Osteoblast (primary cell): ENCODE data around the gene LMAN1L. TPM values are rescaled to one million over a fixed set of nuclear protein-coding genes. Genes with fewer than 3 reads are reported as not detected.

Experiments
- DNase-seq: peaks from one replicate; pipeline ENCODE4 v3.0.0; 2011; ENCODE audit warnings: low spot score, mixed read lengths; ENCODE audit not compliant: insufficient read length; ENCODE audit errors: missing footprints
- H2AFZ ChIP-seq: 2 replicates; pipeline ENCODE4 v1.6.0; 2011; ENCODE audit warnings: mild to moderate bottlenecking, low read length
- H3K27ac ChIP-seq: 2 replicates; pipeline ENCODE4 v1.5.1; 2011; ENCODE audit warnings: mild to moderate bottlenecking, low read depth, low read length, moderate library complexity
- H3K27me3 ChIP-seq: 2 replicates; pipeline ENCODE4 v1.6.0; 2012; ENCODE audit warnings: mild to moderate bottlenecking, control low read depth, inconsistent platforms, low read length, moderate library complexity; ENCODE audit not compliant: insufficient read depth
- H3K36me3 ChIP-seq: 2 replicates; pipeline ENCODE4 v1.5.1; 2011; ENCODE audit warnings: mild to moderate bottlenecking, low read length, control low read depth, moderate library complexity; ENCODE audit not compliant: insufficient read depth
- H3K4me1 ChIP-seq: 2 replicates; pipeline ENCODE4 v1.5.1; 2011; ENCODE audit warnings: mild to moderate bottlenecking, low read length, control low read depth, moderate library complexity; ENCODE audit not compliant: insufficient read depth
- H3K4me2 ChIP-seq: 2 replicates; pipeline ENCODE4 v1.6.0; 2011; ENCODE audit warnings: mild to moderate bottlenecking, low read length; ENCODE audit not compliant: insufficient read depth
- H3K4me3 ChIP-seq: fragments of 200-600 bp; sonication (generic); 3 replicates; pipeline ENCODE4 v1.5.1; 2012; ENCODE audit warnings: mild to moderate bottlenecking, low read length, inconsistent platforms; ENCODE audit not compliant: insufficient read depth
- H3K79me2 ChIP-seq: 2 replicates; pipeline ENCODE4 v1.6.0; 2012; ENCODE audit warnings: mild to moderate bottlenecking, low read length, control low read depth, inconsistent platforms; ENCODE audit not compliant: insufficient read depth
- H3K9me3 ChIP-seq: 2 replicates; pipeline ENCODE4 v1.5.1; 2011; ENCODE audit warnings: low read depth, low read length, control low read depth
- H4K20me1 ChIP-seq: 2 replicates; pipeline ENCODE4 v1.6.0; 2012; ENCODE audit warnings: mild to moderate bottlenecking, low read length, control low read depth; ENCODE audit not compliant: insufficient read depth
- total RNA-seq: library from RNA; depleted of rRNA; stranded (reverse); fragments of >200 nt; gene quantifications from 2 replicates; pipeline ENCODE4 v1.2.3, GENCODE V29; 2012
- TF ChIP-seq, protein P1 (sequence below): IDR thresholded peaks from 2 replicates; pipeline ENCODE4 v1.5.1; 2011; ENCODE audit warnings: mild to moderate bottlenecking, low read depth, low read length, moderate library complexity; ENCODE audit errors: extremely low read depth

Gene LMAN1L
- total RNA-seq, 1 donor: not detected

DNA sequence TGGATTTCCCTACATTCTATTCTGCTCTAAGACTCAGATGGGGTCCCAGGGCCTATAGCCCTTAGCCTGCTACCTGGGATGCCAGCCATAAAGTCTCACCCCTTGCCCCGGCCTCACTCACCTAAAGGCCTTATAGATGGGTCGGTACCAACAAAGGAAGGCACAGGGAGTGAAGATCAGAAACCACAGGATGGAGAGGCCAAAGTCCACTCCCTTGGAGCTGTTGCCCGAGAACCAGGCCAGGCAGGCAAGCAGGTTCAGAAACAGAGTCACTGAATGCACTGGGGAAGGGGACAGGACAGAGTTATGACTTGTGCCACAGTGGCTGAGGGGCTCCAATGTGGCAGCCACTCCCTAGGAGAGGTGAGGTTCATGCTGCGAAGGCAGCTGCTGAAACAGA is 37.8 kb downstream of the LMAN1L start:
- H3K4me1 ChIP-seq: no peaks in the 10 kb centered on the region
- no peaks in the 10 kb centered on the region for H3K9me3 ChIP-seq
- H3K4me3 ChIP-seq: no peak overlapping the region
- peaks cover 58% of the 10 kb centered on the region for H3K36me3 ChIP-seq
- no peak overlapping the region for H3K4me2 ChIP-seq
- H3K27me3 ChIP-seq: no peaks in the 10 kb centered on the region
- TF ChIP-seq, protein P1, sequence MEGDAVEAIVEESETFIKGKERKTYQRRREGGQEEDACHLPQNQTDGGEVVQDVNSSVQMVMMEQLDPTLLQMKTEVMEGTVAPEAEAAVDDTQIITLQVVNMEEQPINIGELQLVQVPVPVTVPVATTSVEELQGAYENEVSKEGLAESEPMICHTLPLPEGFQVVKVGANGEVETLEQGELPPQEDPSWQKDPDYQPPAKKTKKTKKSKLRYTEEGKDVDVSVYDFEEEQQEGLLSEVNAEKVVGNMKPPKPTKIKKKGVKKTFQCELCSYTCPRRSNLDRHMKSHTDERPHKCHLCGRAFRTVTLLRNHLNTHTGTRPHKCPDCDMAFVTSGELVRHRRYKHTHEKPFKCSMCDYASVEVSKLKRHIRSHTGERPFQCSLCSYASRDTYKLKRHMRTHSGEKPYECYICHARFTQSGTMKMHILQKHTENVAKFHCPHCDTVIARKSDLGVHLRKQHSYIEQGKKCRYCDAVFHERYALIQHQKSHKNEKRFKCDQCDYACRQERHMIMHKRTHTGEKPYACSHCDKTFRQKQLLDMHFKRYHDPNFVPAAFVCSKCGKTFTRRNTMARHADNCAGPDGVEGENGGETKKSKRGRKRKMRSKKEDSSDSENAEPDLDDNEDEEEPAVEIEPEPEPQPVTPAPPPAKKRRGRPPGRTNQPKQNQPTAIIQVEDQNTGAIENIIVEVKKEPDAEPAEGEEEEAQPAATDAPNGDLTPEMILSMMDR: no peak
- peaks cover 3% of the 10 kb centered on the region for H4K20me1 ChIP-seq
- no peak for DNase-seq
- H2AFZ ChIP-seq: no peak overlapping the region
- peaks cover 10% of the 10 kb centered on the region for H3K79me2 ChIP-seq
- H3K27ac ChIP-seq: no peak overlapping the region

DNA sequence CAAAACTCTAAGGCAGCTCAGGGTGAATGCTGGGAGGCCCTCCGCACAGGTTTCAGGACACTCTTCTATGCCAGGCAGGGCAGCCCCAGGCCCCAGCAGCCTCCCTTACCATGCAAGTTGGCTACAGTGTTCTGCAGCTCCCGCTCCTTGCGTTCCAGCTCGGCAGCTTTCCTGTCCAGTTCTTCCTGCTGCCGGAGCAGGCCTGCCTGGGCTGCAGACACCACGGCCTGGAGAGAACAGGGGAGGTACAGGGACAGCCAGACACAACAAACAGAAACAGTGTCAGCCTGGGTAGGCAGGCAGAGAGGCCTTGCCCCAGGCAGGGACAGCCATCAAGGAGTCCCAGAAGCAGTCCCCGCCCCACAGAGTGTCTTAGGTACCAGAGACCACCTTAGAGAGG is 39.3 kb downstream of the LMAN1L start:
- Histone ChIP-seq H3K79me2 (peaks cover 21% of the 10 kb centered on the region), H3K4me3 (no peak overlapping the region), H3K36me3 (peaks cover 58% of the 10 kb centered on the region), H2AFZ (no peak overlapping the region), H3K4me1 (no peaks in the 10 kb centered on the region), H3K27ac (no peak overlapping the region), H3K27me3 (no peaks in the 10 kb centered on the region), H3K4me2 (no peak overlapping the region), H3K9me3 (no peaks in the 10 kb centered on the region), H4K20me1 (peaks cover 9% of the 10 kb centered on the region)
- DNase-seq: peak; percentile 25
- TF ChIP-seq, protein P1: no peak

DNA sequence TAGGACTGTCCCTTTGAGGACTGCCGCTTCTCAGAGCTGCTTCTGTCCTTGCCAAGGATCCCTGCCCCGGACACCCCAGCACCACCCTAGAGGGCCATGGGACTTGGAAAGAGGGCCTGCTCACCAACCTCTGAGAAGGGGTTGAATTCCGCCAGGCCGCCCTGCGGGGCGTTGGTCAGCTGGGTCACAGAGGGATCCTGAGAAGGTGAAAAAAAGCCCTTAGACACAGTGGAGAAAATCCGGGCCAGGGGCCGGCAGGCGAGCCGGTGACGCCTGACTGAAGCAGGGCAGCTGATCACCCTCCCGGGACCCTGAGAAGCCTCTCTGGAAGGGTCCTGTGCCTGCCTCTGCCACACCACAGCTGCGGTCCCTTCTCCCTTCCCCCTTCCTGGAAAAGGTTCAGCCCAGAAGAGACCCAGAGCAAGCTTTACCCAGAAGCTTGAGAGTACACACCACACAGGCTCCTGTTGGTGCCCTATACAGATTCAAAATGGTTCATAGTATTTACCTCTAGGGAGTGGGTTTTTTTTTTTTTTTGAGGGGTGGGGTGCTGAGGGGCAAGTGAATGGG is 41.9 kb downstream of the LMAN1L start:
- no peaks in the 10 kb centered on the region for H3K27me3 ChIP-seq
- H3K9me3 ChIP-seq: no peaks in the 10 kb centered on the region
- H3K4me1 ChIP-seq: no peaks in the 10 kb centered on the region
- H2AFZ ChIP-seq: no peak overlapping the region
- H3K4me3 ChIP-seq: no peak overlapping the region
- peaks cover 40% of the 10 kb centered on the region for H3K36me3 ChIP-seq
- no peak for DNase-seq
- H3K79me2 ChIP-seq: peaks cover 43% of the 10 kb centered on the region
- H3K4me2 ChIP-seq: no peak overlapping the region
- TF ChIP-seq, protein P1: no peak
- H3K27ac ChIP-seq: no peak overlapping the region
- H4K20me1 ChIP-seq: peaks cover 14% of the 10 kb centered on the region

DNA sequence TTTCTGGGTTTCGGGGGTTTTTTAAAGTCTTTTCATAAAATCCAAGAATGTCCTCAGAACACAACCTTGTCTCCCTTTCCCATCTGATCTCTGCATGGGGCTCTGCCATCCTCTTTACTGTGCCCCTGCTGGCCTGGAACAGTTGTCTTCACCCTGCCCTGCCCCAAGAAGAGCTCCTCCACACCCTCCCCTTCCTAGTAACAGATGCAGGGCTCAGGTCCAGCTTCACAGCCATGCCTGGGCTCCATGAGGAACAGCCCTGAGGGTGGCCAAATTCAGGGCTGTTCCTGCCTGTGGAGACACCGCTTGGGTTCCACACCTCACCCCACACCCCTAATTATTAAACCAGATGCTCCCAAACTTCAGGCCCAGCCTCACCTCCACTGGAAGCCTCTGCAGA is 43.2 kb downstream of the LMAN1L start:
- peaks cover 46% of the 10 kb centered on the region for H3K79me2 ChIP-seq
- no peaks in the 10 kb centered on the region for H3K27me3 ChIP-seq
- no peak for DNase-seq
- H3K4me2 ChIP-seq: no peak overlapping the region
- no peak overlapping the region for H3K27ac ChIP-seq
- H4K20me1 ChIP-seq: peaks cover 19% of the 10 kb centered on the region
- H3K4me1 ChIP-seq: no peaks in the 10 kb centered on the region
- H3K4me3 ChIP-seq: no peak overlapping the region
- H3K36me3 ChIP-seq: peaks cover 29% of the 10 kb centered on the region
- TF ChIP-seq, protein P1: no peak
- no peaks in the 10 kb centered on the region for H3K9me3 ChIP-seq
- H2AFZ ChIP-seq: no peak overlapping the region
